M059J (cell line): Measurements from ENCODE around the gene RAB11FIP3. TPM values are rescaled to one million over a fixed set of nuclear protein-coding genes. Genes with fewer than 3 reads are reported as not detected.
A peak's percentile ranks its signal among the peaks of the same experiment; 100 is the strongest.

Source experiments
- DNase-seq: peaks from one replicate; pipeline ENCODE4 v3.0.0-alpha.2; 2012; ENCODE audit warnings: low read depth
- total RNA-seq: library from RNA; depleted of rRNA; stranded (reverse); fragments of >200 nt; shearing (Covaris generic); gene quantifications from 2 replicates; pipeline ENCODE4 v1.2.3, GENCODE V29; 2014

The RAB11FIP3 gene
- total RNA-seq, 1 experiment from 2014 or later = 21.1 TPM

- DNase-seq = no peak
Measured at GRCh38 chr16:530111-530817, 104.8 kb downstream of the RAB11FIP3 start.

- DNase-seq = no peak
Measured at GRCh38 chr16:531494-532125, 106.2 kb downstream of the RAB11FIP3 start.

GRCh38 chr16:533391-534123, 108.1 kb downstream of the RAB11FIP3 start:
- no peak for DNase-seq

GRCh38 chr16:534135-534534, 108.7 kb downstream of the RAB11FIP3 start:
- DNase-seq = no peak

GRCh38 chr16:534856-535445, 109.5 kb downstream of the RAB11FIP3 start:
- DNase-seq = no peak

GRCh38 chr16:535446-536405, 110.3 kb downstream of the RAB11FIP3 start:
- DNase-seq = peak; percentile 91

- no peak for DNase-seq
Measured at GRCh38 chr16:536746-537145, 111.3 kb downstream of the RAB11FIP3 start.

- DNase-seq = no peak
Measured at GRCh38 chr16:537415-538335, 112.2 kb downstream of the RAB11FIP3 start.

- peak; percentile 28 for DNase-seq
Measured at GRCh38 chr16:539901-540530, 114.6 kb downstream of the RAB11FIP3 start.

GRCh38 chr16:540645-541340, 115.3 kb downstream of the RAB11FIP3 start:
- DNase-seq = no peak

GRCh38 chr16:543301-544164, 118.1 kb downstream of the RAB11FIP3 start:
- DNase-seq = no peak

GRCh38 chr16:544517-544916, 119.1 kb downstream of the RAB11FIP3 start:
- no peak for DNase-seq

GRCh38 chr16:546909-547770, 121.7 kb downstream of the RAB11FIP3 start:
- no peak for DNase-seq

- DNase-seq = no peak
Measured at GRCh38 chr16:548586-548985, 123.1 kb downstream of the RAB11FIP3 start.

GRCh38 chr16:549544-550263, 124.3 kb downstream of the RAB11FIP3 start:
- no peak for DNase-seq

- DNase-seq = no peak
Measured at GRCh38 chr16:551210-551609, 125.8 kb downstream of the RAB11FIP3 start.
